HG03442 (cell line): ENCODE results near the gene COL5A1.
"Not testable (repeated sequence)": the region's sequence is repeated elsewhere in the genome, so short reads cannot be mapped to it uniquely, and the experiment has no call there.

Source experiments
- ATAC-seq: cut with Tn5 transposase; IDR thresholded peaks from one replicate; pipeline ENCODE4 v1.9.1; 2021; ENCODE audit warnings: mild to moderate bottlenecking, moderate library complexity; ENCODE audit not compliant: unreplicated experiment

COL5A1 gene

DNA sequence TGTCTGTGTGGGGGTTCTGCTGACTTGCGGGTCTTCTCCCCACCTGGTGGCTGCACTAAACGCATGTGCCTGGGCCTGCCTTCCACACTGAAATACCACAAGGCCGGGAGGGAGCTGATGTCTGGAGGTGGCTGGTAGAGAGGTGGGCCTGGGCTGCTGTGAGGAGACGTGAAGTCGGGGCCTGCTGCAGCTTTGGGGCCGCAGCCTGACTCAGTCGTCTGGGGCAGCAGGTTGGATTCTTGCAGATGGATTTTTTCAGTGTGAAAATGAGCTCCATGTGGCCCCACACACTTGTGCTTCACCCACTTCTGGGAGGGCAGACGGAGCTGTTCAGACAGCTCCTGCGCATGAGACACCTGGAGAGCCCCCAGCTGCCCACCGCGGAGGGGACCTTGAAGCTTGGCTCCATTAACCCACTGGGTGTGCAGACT, 29.3 kb downstream of the COL5A1 start:
- ATAC-seq, result no peak

DNA sequence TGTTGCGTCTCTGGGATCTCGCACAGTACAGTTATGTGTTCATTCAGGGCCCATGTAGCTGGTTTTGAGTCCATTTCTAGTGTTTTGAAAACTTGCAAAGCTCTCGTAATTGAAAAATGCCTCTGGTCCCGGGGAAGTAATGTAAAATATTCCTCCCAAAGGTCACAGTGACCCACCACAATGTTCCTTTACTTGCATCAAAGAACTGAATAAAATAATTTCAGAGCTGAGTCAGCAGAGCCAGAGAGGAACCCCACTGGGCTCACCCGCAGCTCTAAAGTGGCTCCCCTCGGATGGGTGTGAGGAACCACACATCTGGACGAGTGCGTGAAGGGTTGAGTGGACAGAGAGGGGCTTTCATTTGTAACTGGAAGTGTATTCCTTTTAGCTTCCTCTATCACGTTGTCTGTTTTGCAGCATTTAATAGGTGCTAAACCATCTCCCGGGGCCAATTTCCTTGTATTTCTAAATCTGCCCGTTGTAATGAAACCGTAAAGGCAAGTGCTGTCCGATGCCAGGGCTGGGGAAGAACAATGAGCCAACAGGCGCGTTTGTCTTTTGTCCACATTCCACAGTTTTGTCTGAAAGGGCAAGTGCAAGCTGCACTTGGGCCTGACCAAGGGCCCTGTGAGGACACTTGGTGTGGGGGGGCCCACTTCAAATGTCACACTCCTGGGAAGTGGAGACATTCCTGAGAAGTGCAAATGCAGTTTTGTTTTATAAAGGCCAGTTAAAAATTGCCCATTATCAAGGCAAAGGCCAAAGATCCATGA, 29.9 kb downstream of the COL5A1 start:
- ATAC-seq, result no peak

DNA sequence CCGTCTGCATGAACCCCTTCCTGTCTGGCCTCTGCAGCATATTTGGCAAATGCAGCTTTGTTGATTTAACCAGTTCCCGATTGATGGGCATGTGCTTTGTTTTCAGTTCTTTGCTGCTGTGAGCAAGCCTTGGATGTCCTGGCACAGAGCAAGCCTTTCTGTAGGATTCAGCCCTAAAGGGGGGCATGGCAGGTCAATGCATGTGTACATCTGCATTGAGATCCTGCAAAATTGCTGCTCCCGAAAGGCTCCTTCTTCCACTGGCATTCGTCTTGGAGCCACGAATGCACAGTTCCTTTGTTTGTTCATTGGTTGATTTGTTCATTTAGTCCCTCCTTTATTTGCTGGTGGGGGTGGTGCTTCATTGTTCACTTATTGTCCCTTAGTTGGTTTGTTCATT, 34.8 kb downstream of the COL5A1 start:
- no peak for ATAC-seq

DNA sequence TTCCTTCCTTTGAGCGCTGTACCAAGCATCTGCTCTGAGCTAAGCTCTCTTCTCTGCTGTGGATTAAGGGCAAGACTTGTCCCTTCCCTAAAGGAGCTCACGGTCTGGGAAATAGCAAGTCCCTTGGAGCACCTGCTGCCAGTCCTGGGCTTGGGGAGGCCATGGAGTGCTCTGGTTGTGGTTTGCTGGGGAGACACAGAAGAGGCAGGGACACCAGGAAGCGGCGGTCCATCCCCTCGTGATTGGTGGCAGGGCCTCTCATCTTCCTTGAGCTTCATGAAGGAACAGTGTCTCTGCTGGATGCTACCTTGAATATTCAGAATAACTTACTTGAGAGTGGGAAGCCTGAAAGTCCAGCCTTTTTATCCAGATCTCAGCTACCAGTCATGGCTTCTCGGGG, 35.3 kb downstream of the COL5A1 start:
- no peak for ATAC-seq

DNA sequence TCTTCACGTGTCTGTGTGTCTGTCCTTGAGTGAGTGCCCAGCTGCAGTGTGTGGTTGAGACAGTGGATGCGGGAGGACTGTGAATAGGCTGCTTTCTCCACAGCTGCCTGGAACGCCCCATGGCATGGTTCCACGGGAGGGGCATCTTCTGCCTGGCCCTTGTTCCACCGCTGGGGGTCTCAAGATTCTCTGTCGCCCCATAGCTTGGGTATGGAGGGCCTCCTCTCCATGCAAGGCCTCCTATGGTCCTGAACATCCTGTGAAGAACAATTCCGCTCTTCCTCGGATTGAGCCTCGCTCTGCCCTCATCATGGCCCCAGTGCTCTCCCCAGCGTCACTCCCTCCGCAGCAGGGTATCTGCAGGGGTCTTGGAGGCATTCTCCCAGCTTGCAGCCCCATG, 36.1 kb downstream of the COL5A1 start:
- no peak for ATAC-seq

DNA sequence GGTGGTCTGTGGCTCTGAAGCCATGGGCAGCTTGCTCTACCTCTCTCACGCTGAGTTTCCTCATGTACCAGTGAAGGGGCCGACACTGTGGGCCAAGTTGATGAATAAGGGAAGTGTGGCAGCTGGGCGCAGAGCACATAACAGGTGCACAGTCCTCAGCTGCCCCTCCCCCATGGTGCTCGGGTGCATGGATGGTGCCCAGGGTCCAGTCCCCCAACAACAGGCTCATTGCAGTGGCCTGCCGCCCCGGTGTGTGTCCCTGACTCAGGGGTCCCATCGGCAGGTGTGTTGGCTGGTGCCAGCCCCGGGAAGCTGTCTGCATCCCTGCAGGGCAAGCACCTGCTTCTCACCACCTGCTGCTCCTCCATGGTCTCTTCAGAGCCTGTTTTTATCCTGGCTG, 36.6 kb downstream of the COL5A1 start:
- ATAC-seq, result no peak

DNA sequence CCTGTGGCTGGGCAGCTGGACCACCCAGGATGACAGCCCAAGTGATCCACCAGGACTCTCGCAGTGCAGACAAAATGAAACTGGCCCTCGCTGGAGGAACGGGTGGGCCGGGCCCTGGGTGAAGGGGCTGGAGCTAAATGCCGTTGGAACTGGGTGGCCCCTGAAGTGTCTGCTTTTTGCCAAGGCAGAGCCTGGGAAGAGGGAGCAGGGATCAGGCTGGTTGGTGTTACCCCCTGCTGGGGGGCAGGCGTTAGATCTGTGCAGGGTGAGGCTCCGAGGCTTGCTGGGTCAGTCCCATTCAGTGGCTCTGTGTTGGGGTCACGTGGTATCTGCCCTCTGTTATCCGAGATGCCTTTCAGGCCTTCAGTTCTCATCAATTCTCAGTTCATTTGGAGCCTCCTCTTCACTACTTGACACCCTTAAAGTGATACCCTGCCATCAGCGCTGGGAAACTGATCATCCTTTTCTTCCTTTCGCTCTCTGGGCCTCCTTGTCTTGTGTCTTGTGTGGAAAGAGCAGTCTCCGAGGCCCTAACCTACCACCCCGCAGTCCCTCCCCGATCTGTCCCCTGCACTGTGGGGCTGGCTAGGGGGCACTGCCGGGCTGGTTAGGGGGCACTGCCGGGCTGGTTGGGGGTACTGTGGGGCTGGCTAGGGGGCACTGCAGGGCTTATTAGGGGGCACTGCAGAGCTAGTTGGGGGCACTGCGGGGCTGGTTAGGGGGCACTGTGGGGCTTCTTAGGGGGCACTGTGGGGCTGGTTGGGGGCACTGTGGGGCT, 37.3 kb downstream of the COL5A1 start:
- ATAC-seq, result no peak

DNA sequence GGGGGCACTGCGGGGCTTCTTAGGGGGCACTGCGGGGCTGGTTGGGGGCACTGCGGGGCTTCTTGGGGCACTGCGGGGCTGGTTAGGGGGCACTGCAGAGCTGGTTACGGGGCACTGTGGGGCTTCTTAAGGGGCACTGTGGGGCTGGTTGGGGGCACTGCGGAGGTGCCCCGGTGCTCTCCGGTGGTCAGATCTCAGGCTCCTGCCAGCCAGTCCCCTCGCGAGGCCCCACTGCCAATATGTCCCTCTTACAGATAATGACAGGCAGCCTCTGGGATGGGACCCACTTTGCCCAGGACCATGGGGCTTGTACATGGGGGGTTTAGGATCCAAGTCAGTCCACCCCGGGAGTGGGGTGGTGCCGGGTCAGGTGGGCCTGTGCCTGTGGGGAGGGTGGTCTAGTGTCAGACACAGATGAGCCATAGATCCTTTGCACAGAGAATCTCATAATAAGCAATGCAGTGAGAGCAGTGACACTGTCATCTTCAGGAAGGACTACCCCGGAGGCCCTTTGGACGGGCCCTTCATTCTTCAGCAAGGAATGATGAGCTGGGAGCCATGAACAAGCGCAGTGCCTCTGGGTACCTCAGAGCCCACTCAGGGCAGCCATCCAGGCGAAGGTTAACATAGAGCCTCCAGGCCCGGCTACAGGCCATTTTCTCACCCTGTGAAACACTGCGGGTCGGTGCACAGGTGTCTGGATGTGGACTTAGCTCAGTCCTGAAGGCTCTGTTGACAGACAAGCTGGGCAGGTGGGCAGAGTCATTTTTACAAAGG, 38.2 kb downstream of the COL5A1 start:
- ATAC-seq, result no peak

DNA sequence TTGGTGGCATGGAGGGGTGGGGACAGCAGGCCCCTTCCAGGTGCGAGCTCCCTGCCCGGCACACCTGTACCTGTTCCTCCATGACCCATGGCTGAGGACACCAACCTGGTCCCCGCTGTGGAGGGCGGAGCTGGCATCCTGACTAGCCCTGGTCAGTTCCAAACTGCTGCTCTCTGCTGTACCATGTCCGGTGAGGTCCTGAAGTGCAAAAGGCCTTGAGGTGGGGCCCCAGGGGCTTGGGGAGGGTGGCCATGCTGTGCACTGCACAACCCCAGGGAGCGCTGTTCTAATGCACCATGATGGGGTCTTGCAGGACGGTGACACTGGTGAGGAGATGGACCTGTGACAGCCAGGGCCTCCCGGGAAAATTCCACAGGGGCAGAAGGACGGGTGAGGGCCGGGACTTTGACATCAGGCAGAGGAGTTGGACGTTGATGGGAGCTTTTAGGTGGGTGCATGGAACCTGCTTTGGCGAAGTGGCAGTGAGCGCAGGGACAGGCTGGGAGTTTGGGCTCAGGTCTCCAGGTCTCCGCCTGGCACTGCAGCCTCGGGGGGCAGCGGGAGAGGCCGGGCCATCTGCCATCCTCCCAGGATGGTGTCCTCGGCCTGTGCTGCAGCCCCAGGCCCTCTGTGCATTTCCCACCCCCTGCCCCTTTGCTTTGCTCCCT, 38.9 kb downstream of the COL5A1 start:
- no peak for ATAC-seq

DNA sequence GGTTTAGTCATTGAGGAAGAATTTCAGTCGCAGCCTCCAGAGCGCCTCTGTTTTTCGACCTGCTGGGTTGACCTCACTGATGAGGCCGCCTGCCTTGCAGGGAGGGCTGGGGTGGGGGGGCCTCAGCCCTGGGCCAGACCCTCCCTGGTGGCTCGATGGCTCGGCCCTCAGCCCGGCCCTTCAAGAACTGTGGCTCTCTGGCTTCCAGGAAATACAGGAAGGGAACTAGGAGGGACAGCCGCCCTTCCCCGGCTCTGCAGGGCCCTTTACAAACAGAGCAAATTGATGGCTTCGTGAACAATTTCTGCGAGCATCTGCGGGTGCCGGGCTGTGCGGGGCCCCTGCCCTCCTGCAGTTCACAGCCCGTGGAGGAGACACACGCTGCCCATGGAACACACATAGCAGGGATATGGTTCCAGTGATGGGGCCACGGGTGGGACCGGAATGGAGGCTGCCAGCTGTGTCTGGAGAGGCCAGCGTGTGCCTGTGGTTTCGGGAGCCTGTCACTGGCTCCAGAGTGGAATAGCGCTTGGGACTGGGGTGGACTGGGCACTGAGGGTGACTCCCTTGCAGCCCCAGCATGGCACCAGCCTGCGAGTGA, 39.6 kb downstream of the COL5A1 start:
- ATAC-seq, result no peak

DNA sequence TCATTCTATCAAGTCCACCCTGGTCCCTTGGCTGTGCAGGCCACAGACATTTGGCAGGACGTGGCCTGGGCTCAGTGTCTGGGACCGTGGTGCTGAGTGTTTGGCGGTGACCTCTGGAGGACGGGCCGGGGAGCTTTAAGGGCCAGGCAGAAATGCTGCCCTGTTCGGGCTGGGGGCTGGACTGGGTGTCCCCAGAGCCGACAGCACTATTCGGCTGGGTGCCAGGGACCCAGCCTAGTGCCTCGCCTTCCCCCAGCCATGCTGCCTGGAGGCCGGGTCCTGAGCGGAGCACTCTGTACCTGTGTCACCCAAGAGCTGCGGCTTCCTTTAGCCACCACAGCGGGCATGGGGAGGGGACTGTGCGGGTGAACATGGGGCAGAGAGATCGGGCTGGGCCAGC, 40.4 kb downstream of the COL5A1 start:
- no peak for ATAC-seq

DNA sequence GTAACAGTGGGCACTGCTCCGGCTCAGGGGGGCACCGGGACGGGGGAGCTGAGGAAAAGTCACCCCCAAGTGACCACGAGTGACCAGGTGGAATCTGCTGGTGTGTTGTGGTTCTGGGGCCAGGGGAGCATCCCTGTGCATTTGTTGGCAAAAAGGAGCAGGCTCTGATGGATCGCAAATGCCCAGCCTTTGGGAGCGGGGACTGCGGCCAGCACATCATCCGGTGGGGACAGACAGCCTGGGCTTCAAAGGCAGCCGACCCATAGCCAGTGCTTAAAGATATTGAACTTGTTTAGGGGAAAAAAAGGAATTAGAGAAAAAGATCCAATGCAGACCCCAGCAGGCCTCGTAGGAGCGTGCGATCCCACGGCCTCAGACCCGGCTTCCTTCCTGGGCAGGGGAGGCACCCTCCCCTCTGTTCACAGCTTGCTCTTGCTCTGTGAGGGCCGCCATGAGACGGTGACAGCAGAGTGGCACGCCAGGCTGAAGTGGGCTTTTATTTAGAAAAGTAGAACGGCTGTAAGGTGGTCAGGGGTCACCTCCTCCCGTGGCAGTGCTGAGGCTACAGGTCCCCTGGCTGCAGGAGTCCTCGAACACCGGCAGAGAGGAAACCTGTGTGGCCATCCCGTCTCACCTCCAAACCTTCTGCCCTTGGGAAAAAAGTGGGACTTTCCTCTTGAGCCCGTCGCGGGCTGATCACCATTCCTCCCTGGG, 41.2 kb downstream of the COL5A1 start:
- no peak for ATAC-seq

DNA sequence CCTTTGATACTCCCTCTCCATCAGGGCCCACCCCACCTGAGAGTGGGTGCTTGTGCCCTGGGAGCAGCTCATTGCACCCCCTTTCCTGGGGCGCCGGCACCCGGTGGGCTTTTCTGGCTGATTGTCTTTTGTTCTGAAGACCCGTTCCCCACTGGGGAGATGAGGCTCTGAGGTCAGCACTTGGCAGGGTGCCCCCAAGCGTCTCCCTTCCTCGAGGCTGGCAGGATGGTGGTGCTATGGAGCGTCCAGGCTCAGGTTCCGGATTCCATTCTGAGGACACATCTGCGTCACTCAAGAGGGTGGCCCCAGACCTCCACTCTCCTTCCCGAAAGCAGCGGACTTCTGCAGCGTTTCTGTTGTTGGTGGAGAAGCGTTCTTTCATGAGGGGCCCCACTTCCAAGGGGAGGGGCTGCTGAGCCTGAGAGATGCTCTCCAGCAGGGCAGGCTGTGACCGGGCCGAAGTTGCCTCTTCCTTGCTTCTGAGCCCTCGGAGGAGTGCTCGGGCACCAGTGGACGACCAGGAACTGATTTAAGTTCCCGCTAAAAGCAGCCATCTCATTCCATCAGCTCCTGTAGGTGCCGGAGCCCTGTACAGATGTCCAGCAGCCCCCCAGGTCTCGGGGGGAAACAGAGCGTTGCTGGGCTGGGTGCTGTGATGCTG, 42.2 kb downstream of the COL5A1 start:
- no peak for ATAC-seq

DNA sequence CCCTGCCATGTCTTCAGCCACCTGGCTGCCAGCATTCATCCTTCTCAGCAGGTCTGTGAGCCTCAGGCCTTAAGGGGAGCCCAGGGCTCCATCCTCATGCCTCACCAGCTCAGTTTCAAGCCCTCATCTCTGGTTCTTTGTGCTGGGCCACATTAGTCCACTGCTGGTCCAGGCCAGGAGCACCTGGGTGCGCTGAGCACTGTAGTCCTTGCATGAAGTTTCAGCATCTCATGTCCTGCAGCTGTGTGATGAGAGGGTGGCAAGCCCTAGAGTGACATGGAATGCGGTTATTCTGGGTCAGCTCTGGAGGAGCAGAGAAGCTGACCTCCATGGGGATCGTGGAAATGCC, 42.7 kb downstream of the COL5A1 start:
- no peak for ATAC-seq

DNA sequence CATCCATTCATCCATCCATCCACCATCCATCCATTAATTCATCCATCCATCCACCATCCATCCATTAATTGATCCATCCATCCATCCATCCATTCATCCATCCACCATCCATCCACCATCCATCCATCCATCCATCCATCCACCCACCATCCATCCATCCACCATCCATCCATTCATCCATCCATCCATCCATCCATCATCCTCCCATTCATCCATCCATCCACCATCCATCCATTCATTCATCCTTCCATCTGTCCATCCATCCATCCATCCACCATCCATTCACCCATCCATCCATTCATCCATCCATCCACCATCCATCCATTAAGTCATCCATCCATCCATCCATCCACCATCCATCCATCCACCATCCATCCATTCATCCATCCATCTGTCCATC, 43.3 kb downstream of the COL5A1 start:
- not testable (repeated sequence) for ATAC-seq

DNA sequence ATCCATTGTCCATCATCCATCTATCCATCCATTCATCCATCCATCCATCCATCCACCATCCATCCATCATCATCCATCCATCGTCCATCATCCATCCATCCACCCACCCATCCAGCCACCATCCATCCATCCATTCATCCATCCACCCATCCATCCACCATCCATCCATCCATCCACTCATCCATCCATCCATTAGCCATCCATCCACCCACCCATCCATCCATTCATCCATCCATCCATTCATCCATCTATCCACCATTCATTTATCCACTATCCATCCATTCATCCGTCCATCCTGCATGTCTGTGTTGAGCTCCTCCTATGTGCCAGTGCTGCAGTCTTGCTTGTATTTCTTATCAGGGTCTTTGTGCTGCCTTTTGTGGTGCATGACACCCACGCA, 44.2 kb downstream of the COL5A1 start:
- no peak for ATAC-seq

DNA sequence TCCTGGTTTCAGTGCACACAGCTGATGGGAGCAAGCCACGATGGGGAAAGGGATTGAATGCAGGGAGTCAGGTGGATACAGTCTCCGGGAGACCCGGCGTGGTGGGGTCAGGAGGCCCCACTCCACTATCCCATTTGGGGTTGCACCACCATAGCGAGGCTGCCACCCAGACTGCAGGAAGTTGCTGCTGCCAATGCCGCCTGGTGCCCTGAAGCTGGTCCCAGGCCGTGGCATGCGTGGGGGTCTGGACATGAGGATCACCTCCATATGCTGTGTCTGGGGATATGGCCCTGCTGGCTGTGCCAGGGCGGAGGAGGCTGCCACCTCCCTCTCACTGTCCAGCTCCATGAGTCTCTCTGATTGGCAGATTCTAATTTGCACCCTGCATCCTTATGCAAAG, 45.3 kb downstream of the COL5A1 start:
- no peak for ATAC-seq

DNA sequence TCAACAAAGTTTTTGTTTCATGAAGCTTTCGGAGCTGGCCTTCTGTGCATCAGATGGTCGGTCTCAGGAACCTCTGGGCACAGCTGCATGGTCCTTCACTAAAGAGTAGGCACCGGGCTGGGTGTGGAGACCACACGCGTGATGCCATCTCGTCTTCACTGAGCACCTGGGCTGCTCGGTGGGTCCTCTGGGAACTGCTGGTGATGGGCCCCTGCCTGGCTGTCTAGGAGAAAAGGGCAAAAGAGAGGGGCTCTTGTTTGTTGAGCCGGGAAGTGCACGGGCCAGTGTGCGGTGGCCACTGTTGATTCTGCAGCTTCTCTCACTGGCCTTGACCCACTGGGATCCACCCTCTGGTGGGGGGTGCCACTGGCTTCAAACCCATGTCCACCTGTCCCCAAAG, 46.0 kb downstream of the COL5A1 start:
- no peak for ATAC-seq

DNA sequence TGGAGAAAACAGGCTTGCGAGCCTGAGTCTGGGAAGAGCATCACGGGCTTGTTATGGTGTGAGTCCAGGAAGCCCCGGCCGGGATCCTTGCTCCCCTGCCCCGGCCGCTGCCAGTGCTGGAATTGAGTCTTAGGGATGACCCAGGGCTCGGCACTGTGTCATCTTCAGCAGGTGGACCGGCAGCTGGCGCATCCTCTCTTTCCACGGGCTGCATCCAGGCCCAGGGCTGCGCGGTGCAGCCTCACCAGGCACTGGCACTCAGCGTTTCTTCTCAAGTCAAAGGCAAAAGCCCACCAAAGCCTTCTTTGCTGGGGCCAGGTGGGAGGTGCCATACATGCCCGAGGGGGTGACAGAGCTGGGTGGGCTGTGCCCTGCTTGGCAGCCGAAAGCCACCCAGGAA, 46.6 kb downstream of the COL5A1 start:
- ATAC-seq, result no peak
